NCI-H128 (cell line): ENCODE measurements around the gene PCBP3.

Experiments used
- DNase-seq: peaks from one replicate; lab custom pipeline; 2025; ENCODE audit not compliant: unreplicated experiment; lab: John Stamatoyannopoulos, UW

Gene PCBP3

GRCh38 chr21:45902292-45902995 is 258.9 kb downstream of the PCBP3 start:
- no peak for DNase-seq

GRCh38 chr21:45905196-45905595 is 261.7 kb downstream of the PCBP3 start:
- DNase-seq = no peak

- no peak for DNase-seq
Measured at GRCh38 chr21:45906196-45906805, 262.8 kb downstream of the PCBP3 start.

GRCh38 chr21:45906859-45907258 is 263.3 kb downstream of the PCBP3 start:
- DNase-seq = no peak

DNA sequence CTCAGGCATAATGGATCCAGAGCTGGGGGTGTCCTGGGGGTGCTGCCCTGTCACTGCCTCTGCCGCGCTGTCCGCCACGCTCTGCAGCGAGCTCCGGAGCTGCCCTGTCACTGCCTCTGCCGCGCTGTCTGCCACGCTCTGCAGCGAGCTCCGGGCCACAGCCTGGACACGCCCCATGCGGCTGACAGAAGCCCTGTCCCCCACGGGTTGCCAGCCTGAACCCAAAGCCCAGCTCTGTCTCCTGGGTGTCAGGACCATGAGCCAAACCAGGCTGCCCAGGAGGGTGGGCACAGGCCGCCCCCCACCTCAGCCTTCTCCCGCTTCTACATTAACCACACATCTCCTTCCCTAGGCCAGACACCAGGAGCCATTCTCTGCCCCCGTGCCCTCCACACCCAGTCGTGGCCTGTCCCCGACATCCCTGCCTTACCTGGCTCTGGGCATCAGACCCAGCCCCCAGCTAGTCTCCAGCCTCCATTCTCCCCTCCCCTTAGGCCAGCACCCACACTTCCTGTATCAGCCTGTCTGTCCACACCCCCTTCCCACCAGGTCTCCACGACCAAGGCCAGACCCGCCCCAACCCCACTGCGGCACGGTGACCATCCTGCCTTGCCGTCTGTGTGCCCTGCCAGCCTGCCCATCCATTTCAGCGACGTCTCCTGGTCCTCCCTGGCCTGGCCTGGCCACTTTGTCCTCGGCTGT is 265.2 kb downstream of the PCBP3 start:
- DNase-seq = no peak

DNA sequence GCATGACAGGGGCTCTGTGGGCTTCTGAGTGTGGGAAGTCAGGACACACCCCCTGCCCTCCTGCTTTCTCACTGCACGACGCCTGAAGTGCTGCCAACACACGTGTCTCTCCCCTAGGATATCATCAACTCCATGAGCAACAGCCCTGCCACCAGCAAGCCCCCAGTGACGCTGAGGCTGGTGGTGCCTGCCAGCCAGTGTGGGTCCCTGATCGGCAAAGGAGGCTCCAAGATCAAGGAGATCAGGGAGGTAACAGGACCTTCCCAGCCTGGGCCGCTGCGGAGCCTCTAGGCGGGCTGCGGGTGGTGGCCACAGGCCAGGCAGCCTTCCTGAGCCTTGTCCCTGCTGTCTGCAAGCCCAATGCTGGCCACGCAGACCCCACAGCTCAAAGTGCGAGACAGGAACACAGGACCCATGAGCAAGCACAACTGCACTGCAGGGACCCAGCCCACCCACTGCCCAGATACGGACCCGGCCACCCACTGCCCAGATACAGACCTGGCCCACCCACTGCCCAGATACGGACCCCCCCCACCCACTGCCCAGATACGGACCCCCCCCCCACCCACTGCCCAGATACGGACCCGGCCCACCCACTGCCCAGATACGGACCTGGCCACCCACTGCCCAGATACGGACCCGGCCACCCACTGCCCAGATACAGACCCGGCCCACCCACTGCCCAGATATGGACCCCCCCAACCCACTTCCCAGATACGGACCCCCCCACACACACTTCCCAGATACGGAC is 265.9 kb downstream of the PCBP3 start:
- DNase-seq = no peak

- DNase-seq = no peak
Measured at GRCh38 chr21:45910155-45910547, 266.6 kb downstream of the PCBP3 start.

DNA sequence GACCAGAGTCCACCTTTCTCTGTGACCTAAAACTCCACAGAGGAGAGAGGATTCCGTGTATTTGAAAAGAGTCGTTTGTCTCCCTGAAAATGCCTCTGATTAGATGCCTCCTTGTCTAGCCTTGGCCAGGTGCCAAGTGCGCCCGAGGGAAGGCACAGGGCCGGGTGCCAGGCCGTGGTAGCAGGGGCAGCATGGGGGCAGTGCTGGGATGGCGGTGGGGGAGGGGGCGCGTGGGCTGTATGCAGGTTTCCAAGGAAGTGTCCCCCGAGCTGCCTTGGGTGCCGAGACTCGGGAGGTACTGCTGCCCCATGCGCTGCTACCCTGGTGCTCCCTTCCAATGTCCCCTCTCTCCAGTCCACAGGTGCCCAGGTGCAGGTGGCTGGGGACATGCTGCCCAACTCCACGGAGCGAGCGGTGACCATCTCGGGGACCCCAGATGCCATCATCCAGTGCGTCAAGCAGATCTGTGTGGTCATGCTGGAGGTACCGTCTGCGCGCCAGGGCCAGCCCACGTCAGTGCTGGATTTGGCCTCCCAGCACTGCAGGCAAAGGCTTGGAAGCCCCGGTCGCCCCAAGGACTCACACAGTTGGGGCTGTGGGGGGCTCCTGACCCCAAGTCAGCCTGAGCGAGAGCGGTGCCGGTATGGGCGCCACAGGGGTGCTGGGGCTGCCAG is 267.2 kb downstream of the PCBP3 start:
- DNase-seq = no peak

GRCh38 chr21:45911806-45912325 is 268.3 kb downstream of the PCBP3 start:
- DNase-seq = no peak

GRCh38 chr21:45912611-45913417 is 269.3 kb downstream of the PCBP3 start:
- no peak for DNase-seq

DNA sequence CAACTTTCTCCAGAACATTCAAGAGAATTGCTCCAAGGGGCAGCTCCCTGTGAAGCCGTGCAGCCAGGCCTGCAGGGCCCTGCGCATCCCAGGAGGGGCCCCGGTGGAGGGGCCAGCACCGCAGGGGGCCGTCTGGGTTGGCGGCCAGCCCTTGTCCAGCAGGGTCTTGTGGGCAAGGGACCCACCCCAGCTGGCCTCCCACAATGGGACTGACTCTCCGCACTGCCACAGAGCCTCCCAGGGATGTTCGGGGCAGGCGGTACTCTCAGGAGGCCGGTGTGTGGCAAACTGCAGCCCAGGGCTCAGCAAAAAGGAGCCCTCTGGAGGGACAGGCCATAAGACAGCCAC is 269.9 kb downstream of the PCBP3 start:
- no peak for DNase-seq

DNA sequence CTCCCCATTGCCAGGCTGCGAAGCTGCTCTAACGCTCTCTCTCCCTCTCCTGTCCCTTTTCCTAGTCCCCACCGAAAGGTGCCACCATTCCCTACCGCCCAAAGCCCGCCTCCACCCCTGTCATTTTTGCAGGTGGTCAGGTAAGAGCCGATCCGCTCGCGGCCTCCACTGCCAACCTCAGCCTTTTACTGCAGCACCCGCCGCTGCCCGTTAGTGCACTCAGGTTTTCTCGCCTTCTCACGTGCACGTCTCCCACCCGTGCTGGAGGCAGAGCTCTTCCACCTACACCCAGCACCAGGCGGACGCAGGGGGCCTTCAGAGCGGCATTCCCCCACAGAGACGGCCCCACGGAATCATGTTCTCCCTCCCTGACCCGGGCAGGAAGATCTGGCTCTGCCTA is 270.4 kb downstream of the PCBP3 start:
- no peak for DNase-seq

GRCh38 chr21:45914321-45914845 is 270.9 kb downstream of the PCBP3 start:
- no peak for DNase-seq

DNA sequence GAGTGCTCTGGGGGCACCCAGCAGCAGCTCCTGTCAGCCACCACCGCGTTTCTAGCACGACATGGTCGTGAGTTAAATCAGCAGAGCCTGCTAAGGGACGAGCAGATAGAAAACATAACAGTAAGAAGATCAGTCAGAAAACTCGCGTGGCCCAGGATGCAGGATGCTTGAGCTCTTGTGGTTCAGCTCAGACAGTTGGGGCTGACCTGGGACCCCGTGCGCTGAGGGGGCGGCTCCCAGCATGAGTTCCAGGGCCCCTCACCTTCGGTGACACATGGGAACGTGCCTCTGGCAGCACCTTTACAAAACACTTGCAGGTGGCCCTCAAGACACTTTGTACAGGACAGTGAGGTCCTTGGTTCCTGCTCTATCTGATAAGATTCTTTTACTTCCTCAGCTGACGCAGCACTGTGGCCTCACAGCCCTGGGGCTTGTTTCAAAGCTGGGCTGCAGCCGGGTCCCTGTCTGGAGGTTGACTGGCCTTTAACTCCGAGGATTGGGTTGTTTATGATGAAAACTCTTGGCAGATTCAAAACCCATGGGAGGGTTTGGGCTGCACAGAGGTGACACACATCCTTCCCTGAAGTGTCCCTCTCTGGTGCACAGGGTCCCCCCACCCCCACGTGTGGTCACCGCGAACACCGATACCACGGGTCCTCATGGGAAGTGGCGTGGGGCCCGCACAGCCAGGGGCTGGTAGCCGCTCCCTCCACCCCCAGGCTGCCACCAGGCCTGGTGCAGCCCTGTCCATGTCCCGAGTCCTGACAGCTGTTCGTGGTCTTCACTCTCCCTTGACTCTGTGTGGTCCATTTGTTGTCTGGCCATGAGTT is 272.7 kb downstream of the PCBP3 start:
- no peak for DNase-seq

DNA sequence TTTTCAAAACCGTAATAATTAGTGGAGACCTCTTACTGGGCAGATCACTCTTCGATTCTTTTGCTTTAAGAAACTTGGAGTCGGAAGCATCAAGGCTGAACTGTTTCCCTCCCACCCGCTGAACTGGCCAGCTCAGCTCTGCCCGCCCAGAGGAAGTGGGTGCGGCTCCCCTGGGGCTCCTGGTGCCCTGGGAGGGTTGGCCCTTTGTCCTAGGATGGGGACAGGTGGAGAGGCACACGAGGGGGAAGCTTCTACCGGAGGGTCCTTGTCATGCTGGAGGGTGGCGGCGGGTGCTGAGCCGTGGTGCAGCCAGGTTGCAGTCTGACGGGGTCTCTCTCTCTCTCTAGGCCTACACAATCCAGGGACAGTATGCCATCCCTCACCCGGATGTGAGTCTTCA is 273.7 kb downstream of the PCBP3 start:
- no peak for DNase-seq

GRCh38 chr21:45918011-45918410 is 274.5 kb downstream of the PCBP3 start:
- no peak for DNase-seq

DNA sequence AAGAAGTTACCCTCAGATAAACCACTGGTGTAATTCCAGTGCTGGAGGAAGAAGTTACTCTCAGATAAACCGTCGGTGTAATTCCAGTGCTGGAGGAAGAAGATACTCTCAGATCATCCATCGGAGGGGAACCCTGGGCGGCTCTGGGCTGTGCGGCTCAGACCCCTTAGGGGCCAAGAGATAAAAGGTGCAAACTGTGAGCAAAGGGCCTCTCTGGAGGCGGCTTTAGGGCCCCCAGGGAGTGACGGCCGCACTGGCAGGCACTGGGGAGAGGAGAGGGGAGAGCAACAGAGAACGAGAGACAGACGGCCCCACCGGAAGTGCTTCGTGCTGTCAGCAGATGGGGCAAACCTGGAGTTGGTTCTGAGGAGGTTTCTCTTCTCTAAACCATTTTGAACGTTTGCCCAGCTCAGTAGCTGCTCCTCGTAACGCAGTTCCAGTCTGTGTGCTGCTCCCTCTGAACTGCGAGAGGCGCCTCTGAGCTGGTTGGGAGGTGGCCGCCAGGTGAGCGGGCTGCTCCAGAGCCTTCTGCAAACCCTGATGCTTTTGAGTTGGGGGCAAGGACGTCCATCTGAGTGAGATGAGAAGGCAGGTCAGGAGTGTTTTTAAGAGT is 275.4 kb downstream of the PCBP3 start:
- DNase-seq = no peak

DNA sequence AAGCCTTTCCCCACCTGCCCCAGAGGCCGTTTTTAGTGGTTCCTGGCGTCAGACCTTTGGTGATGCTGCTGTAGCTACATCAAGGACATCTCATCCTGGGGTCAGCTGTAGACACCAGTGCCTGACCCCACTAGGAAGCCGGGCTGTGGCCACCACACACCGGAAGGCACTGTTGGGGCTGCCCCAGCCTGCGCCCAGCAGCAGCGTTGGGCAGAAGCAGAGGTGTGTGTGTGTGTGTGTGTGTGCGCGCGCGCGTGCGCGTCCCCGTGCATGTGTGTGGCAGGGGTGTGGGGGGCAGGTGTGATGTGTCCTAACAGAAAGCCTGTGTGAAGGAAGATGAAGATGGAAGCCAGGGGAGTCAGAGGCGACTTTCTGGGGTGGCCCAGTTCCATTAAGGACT is 276.1 kb downstream of the PCBP3 start:
- no peak for DNase-seq
